ENCODE results near the gene BRAF.
"Not testable (repeated sequence)": the region's sequence is repeated elsewhere in the genome, so short reads cannot be mapped to it uniquely, and the experiment has no call there.

Gene BRAF

GRCh38 chr7:140698477-140698876 is 226.3 kb downstream of the BRAF start:
- DNase-seq, result no peak

- no peak for DNase-seq
These were observed 227.1 kb downstream of the BRAF start for GRCh38 chr7:140697447-140698143.

GRCh38 chr7:140696680-140697446 is 227.9 kb downstream of the BRAF start, which contains the start of gene NDUFB2:
Gene NDUFB2 (plus strand): TSS chr7:140696708. CDS start chr7:140696745, 37 bp downstream.
- peak; percentile 65 to 92 for DNase-seq

GRCh38 chr7:140696024-140696679 is 228.6 kb downstream of the BRAF start:
- DNase-seq, result no peak

- DNase-seq, result no peak
These were observed 229.3 kb downstream of the BRAF start for GRCh38 chr7:140695381-140695780.

GRCh38 chr7:140694592-140694991 is 230.1 kb downstream of the BRAF start:
- no peak for DNase-seq

GRCh38 chr7:140693849-140694248 is 230.9 kb downstream of the BRAF start:
- not testable (repeated sequence) for DNase-seq

- no peak for DNase-seq
These were observed 233.2 kb downstream of the BRAF start for GRCh38 chr7:140691376-140692045.

- DNase-seq, result no peak
These were observed 235.3 kb downstream of the BRAF start for GRCh38 chr7:140689199-140690152.

GRCh38 chr7:140688341-140688740 is 236.4 kb downstream of the BRAF start:
- DNase-seq, result no peak

- no peak for DNase-seq
These were observed 237.8 kb downstream of the BRAF start for GRCh38 chr7:140686921-140687320.

- no peak for DNase-seq
These were observed 239.2 kb downstream of the BRAF start for GRCh38 chr7:140685407-140686087.

GRCh38 chr7:140684066-140684950 is 240.4 kb downstream of the BRAF start:
- DNase-seq, result no peak

- DNase-seq, result no peak
These were observed 241.1 kb downstream of the BRAF start for GRCh38 chr7:140683657-140684056.

GRCh38 chr7:140681766-140682165 is 243.0 kb downstream of the BRAF start:
- DNase-seq, result no peak

GRCh38 chr7:140680886-140681285 is 243.8 kb downstream of the BRAF start:
- DNase-seq, result no peak

- DNase-seq, result no peak
These were observed 245.5 kb downstream of the BRAF start for GRCh38 chr7:140679186-140679585.

GRCh38 chr7:140678816-140679130 is 246.0 kb downstream of the BRAF start:
- no peak for DNase-seq

- DNase-seq, result no peak
These were observed 246.5 kb downstream of the BRAF start for GRCh38 chr7:140678081-140678815.

- DNase-seq, result no peak
These were observed 247.2 kb downstream of the BRAF start for GRCh38 chr7:140677496-140677895.
